Measurements from ENCODE around the gene CALML5.

GRCh38 chr10:5519054-5519453, 19.7 kb upstream of the CALML5 start:
- TF ChIP-seq CTCF (IDR thresholded peaks at IDR 0.05; ENCODE audit: insufficient read depth, low read length, poor library complexity, severe bottlenecking) (no peak), EZH2phosphoT487 (conservative IDR thresholded peaks at IDR 0.05; ENCODE audit: low read length) (no peak)
